ENCODE data around the gene DDX1.
"Not testable (repeated sequence)": the region's sequence is repeated elsewhere in the genome, so short reads cannot be mapped to it uniquely, and the experiment has no call there.

DDX1 gene

GRCh38 chr2:15680132-15680531, 88.5 kb downstream of the DDX1 start:
- not testable (repeated sequence) for H3K36me3 ChIP-seq (ENCODE audit: control insufficient read depth in 5 of 5, insufficient read depth in 5 of 5, low read length in 5 of 5); H3K9ac ChIP-seq (ENCODE audit: low read length in 5 of 5); H3K27ac ChIP-seq (ENCODE audit: low read depth, low read length); H3K9me3 ChIP-seq (ENCODE audit: control insufficient read depth in 5 of 5, low read length in 5 of 5); H3K4me3 ChIP-seq (ENCODE audit: low read depth in 1 of 5, low read length in 5 of 5); H3K27me3 ChIP-seq (ENCODE audit: control insufficient read depth in 5 of 5, insufficient read depth in 4 of 5, low read length in 5 of 5)
- H3K4me1 ChIP-seq (ENCODE audit: control insufficient read depth in 5 of 5, insufficient read depth in 5 of 5, low read length in 5 of 5) = peaks cover 5 to 21% (median 16%) of the 10 kb centered on the region in 5 donors
